GM18907 (cell line): ENCODE results near the gene RIT2.

Experiments
- ATAC-seq: cut with Tn5 transposase; IDR thresholded peaks from one replicate; pipeline ENCODE4 v1.9.1; 2021; ENCODE audit warnings: mild to moderate bottlenecking, moderate library complexity; ENCODE audit not compliant: unreplicated experiment

Gene RIT2

GRCh38 chr18:43092539-43092938 is 22.9 kb downstream of the RIT2 start:
- ATAC-seq, result no peak

GRCh38 chr18:43081396-43081795 is 34.1 kb downstream of the RIT2 start:
- ATAC-seq, result no peak

- no peak for ATAC-seq
These were observed 34.8 kb downstream of the RIT2 start for GRCh38 chr18:43080671-43081070.

- ATAC-seq, result no peak
These were observed 36.1 kb downstream of the RIT2 start for GRCh38 chr18:43079422-43079821.

- ATAC-seq, result no peak
These were observed 36.9 kb downstream of the RIT2 start for GRCh38 chr18:43078478-43079092.

DNA sequence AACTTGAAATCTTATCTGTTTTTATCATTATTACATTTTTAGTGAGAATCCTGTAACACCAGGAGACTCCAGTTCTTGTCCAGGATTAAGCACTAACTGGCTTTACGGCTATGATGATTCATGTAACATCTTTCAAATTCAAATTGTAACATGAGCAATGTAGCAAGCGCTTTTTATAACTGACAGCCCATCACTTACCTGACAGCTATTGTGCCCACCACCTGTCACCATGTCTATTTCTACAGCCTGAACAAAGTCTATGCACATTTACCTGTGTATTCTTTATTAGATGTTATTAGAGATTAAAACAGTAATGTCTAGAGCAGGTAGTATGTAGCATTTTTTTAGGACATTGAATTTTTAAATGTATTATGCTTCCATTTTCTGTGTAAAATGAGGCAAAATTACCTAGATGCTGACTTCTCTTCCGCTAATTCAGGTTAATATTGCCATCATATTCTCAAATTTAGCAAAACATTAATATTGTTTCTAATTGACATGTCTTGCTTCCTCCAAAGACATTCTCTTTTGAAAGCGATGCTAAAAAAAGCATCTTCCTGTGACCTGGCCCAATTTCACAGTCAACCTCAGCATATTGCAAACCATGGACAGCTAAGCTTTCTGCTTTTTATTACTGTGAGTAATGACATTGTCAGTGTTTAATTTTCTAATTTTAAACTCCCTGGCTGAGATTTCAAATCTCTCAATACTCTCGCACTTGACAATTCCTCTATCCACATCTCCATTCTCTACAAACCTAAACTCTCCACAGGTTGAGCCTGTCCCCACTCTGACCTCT is 37.8 kb downstream of the RIT2 start:
- ATAC-seq, result no peak

DNA sequence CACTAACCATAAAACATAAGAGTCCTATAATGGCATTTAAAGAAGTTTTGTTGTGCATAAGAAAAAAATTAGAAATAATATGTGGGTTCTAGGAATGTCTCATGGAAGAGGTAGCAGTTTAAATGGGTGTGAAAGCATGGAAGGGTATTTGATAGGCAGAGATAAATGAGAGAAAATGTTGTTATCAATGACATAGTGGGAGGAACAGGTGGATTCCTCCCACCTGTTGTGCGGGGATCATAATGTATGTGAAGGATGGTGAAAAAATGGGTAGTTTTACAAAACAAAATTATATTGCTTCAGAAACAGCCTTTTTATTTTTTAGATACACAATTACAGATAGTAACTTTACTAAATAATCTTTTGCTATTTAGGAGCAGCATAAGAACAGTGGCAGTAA is 41.7 kb downstream of the RIT2 start:
- no peak for ATAC-seq

DNA sequence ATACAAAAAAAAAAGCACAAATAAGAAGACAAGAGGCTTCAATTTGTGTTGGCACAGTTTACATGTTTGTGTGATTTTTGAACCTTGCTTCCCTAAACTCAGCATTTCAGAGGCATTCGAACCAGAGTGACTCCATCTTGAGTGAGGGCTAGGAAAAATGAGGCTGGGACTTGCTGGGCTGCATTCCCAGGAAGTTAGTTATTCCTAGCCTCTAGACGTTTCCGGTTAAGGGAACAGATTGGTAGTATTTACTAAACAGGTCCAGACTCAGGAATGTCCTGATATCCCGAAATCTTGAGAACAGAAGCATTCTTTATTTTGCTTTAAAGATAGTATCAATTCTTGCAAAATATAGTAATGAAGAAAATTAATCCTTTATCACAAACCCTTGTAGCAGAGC is 46.7 kb downstream of the RIT2 start:
- ATAC-seq, result no peak

GRCh38 chr18:43067570-43067969 is 47.9 kb downstream of the RIT2 start:
- no peak for ATAC-seq

DNA sequence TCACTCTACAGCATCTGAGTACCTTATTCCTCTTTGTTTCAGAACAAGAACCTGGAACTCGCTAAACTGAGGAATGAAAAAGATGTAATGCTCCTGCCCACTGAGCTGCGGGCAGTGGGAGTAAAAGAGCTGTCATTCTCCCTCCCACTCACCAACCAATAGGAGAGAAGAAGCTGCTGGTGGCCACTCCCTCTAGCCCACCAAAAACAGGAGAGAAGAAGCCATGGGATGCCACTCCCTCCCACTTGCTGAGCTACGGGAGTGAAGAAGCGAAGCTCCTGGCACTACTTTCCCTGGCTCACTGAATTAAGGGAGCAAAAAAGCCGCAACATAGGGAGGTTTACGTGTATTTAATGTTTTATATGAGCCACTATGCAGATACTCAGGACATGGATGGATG is 53.7 kb downstream of the RIT2 start:
- no peak for ATAC-seq

DNA sequence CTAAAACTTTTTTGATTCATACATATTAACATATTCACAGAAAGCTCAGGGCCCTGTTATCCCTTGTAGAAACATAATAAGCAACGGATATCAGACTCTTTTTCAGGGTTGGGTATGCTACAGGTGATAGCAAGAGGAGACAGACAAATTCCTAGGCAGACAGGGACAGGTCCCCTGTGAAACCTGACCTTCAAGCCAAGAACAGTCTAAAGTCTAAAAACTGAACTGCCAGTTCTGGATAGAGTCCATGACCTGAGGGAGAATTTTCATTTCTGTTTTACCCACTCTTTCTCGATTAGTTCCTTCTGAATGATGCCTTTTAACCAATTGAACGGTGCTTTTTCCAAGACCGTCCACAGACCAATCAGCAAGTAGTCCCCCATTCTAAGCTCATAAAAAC is 54.2 kb downstream of the RIT2 start:
- no peak for ATAC-seq

DNA sequence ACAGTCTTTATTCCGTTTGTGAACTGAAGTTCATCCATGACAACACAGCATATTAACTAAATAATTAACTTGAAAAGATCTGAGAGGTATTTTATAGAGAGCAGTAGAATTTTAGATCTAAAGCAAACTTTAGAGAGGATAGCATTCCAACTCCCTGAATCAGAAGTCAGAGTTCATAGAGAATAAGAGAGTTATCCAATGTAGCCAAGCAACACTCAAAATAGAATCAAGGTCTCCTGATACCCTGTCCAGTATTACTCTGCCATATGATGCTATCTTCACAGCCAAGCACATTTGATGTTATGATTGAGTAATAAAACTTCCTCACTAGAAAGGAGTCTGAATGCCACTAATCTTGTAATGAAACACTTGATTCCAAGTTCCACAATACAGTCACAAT is 55.5 kb downstream of the RIT2 start:
- no peak for ATAC-seq

- no peak for ATAC-seq
These were observed 60.5 kb downstream of the RIT2 start for GRCh38 chr18:43054815-43055519.

GRCh38 chr18:43049021-43049420 is 66.5 kb downstream of the RIT2 start:
- no peak for ATAC-seq

DNA sequence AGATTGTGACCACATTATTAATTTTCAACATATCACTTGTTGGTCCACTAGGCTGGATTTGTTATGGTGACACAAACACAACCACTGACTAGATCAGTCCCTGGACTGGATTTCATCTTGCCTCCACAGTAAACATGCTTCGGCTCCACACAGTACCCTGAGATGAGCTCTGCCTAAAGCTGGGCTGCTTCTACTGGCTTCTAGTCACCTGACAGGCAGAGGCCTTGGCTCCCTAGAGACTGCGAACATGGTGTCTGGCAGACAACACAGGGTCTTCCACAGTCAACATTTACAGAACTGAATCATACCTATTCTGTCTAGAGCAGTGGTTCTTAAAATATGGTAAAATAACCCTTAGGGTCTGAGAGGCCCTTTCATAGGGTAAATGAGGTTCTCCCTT is 69.2 kb downstream of the RIT2 start:
- ATAC-seq, result no peak

GRCh38 chr18:43043626-43044025 is 71.9 kb downstream of the RIT2 start:
- no peak for ATAC-seq

DNA sequence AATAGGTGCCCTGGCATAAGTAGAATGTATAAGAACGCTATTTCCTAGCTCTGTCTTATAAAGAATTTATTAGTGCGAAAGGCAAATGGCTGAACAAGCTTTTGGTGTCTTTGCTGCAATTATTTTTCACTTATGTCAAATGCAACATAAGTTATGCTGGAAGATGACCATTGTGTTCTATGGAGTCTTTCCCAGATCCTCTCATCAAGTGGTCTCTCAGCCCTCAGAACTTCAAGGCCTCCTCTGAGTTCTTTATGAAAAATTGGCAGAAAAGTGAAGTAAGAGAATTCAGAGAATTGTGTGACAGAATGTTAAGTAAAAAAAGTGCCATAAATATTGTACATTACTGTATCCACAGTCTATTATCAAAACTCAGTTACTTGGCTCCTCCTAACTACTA is 75.2 kb downstream of the RIT2 start:
- ATAC-seq, result no peak

GRCh38 chr18:43034683-43035500 is 80.6 kb downstream of the RIT2 start:
- ATAC-seq, result no peak

DNA sequence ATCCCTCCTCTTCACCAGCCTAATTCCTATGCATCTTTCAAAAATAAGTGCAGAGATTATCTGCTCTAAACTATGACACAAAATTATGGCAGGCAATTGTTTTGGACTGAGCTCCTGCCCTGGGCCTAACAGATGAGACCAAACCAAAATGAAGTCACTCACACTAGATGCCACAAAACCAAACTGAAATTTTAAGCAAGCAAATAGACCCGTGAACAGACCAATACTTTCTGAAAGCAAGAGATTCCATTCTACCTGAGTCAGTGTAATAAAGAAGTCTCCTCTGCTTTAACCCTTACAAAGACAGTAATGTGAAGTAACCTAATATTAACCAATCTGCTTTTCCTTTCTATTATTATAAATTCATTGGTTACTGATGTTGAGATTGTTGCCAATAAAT is 84.3 kb downstream of the RIT2 start:
- ATAC-seq, result no peak

- no peak for ATAC-seq
These were observed 86.1 kb downstream of the RIT2 start for GRCh38 chr18:43029414-43029813.

- no peak for ATAC-seq
These were observed 92.6 kb downstream of the RIT2 start for GRCh38 chr18:43022874-43023273.
